ENCODE measurements around the gene BCL2.

DNA sequence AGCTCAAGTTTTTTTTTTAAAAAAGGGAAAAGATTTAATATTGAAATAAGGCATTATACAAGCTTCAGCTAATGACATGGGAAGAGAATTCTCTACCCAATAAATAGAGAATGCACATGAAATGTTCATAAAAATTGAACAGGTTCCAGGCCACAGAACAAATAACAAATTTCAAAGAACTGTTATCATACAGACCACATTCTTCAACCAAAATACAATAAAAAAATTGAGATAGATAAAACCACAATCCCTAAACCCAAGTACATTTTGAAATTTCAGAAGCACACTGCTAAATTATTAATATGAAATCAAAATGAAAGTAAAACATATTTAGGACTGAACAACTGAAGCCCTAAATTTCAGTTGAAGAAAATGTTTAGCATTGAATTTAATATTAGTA lies 89.6 kb downstream of the BCL2 start:
- TF ChIP-seq, protein P1, sequence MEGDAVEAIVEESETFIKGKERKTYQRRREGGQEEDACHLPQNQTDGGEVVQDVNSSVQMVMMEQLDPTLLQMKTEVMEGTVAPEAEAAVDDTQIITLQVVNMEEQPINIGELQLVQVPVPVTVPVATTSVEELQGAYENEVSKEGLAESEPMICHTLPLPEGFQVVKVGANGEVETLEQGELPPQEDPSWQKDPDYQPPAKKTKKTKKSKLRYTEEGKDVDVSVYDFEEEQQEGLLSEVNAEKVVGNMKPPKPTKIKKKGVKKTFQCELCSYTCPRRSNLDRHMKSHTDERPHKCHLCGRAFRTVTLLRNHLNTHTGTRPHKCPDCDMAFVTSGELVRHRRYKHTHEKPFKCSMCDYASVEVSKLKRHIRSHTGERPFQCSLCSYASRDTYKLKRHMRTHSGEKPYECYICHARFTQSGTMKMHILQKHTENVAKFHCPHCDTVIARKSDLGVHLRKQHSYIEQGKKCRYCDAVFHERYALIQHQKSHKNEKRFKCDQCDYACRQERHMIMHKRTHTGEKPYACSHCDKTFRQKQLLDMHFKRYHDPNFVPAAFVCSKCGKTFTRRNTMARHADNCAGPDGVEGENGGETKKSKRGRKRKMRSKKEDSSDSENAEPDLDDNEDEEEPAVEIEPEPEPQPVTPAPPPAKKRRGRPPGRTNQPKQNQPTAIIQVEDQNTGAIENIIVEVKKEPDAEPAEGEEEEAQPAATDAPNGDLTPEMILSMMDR (IDR thresholded peaks at IDR 0.05) = no peak
- no peak for TF ChIP-seq POLR2A (IDR thresholded peaks at IDR 0.05)
